SK-N-SH treated with all-trans-retinoic acid at 6 μM for 48 hours (cell line): ENCODE measurements around the gene SLC7A5.

Experiments
- ATAC-seq: fragments of 200-7000 bp; cut with Tn5 transposase; 3 replicates; pipeline ENCODE4 v1.9.1; 2020; ENCODE audit warnings: mild to moderate bottlenecking, moderate library complexity
- BACH2 ChIP-seq: fragments of 250-450 bp; sonication (Bioruptor Pico); IDR thresholded peaks from 2 replicates; pipeline ENCODE4 v1.9.0; 2021; ENCODE audit warnings: mild to moderate bottlenecking, borderline replicate concordance
- CSDC2 ChIP-seq: fragments of 250-450 bp; sonication (Bioruptor Pico); IDR thresholded peaks from 2 replicates; pipeline ENCODE4 v1.5.0; 2020; ENCODE audit warnings: mild to moderate bottlenecking, moderate library complexity
- ESRRG ChIP-seq: fragments of 250-450 bp; sonication (Bioruptor Pico); IDR thresholded peaks from 2 replicates; pipeline ENCODE4 v1.6.1; 2021; ENCODE audit warnings: mild to moderate bottlenecking
- GLIS3 ChIP-seq: fragments of 250-450 bp; sonication (Bioruptor Pico); IDR thresholded peaks from 2 replicates; pipeline ENCODE4 v1.5.0; 2020; ENCODE audit warnings: mild to moderate bottlenecking, moderate library complexity
- ISL1 ChIP-seq: fragments of 250-450 bp; sonication (Bioruptor Pico); IDR thresholded peaks from 2 replicates; pipeline ENCODE4 v2.1.2; 2022; ENCODE audit warnings: mild to moderate bottlenecking, moderate library complexity
- OSR1 ChIP-seq: fragments of 250-450 bp; sonication (Bioruptor Pico); IDR thresholded peaks from 2 replicates; pipeline ENCODE4 v1.8.0; 2022; ENCODE audit warnings: moderate library complexity, mild to moderate bottlenecking, inconsistent platforms
- PPARA ChIP-seq: fragments of 250-450 bp; sonication (Bioruptor Pico); IDR thresholded peaks from 2 replicates; pipeline ENCODE4 v1.5.0; 2020; ENCODE audit warnings: mild to moderate bottlenecking, borderline replicate concordance
- RARB ChIP-seq: fragments of 250-450 bp; sonication (Bioruptor Pico); IDR thresholded peaks from 2 replicates; pipeline ENCODE4 v1.8.0; 2021; ENCODE audit warnings: mild to moderate bottlenecking, moderate library complexity
- SNAI2 ChIP-seq: fragments of 250-450 bp; sonication (Bioruptor Pico); IDR thresholded peaks from 2 replicates; pipeline ENCODE4 v1.5.0; 2020; ENCODE audit warnings: mild to moderate bottlenecking, moderate library complexity
- TCF4 ChIP-seq: fragments of 250-450 bp; sonication (Bioruptor Pico); IDR thresholded peaks from 2 replicates; pipeline ENCODE4 v1.8.0; 2021; ENCODE audit warnings: mild to moderate bottlenecking, moderate library complexity, borderline replicate concordance
- TOX ChIP-seq: fragments of 250-450 bp; sonication (Bioruptor Pico); IDR thresholded peaks from 2 replicates; pipeline ENCODE4 v1.8.0; 2021; ENCODE audit warnings: mild to moderate bottlenecking, moderate library complexity, borderline replicate concordance
- ZC3H10 ChIP-seq: fragments of 250-450 bp; sonication (Bioruptor Pico); IDR thresholded peaks from 2 replicates; pipeline ENCODE4 v1.5.1; 2021; ENCODE audit warnings: mild to moderate bottlenecking, moderate library complexity
- ZFP30 ChIP-seq: fragments of 450-650 bp; formaldehyde crosslinking; IDR thresholded peaks from 2 replicates; pipeline ENCODE4 v1.5.0; 2022; ENCODE audit warnings: mild to moderate bottlenecking, moderate library complexity
- ZNF565 ChIP-seq: fragments of 450-650 bp; formaldehyde crosslinking; conservative IDR thresholded peaks from 2 replicates; pipeline ENCODE4 v1.5.0; 2020; ENCODE audit warnings: low read depth, mild to moderate bottlenecking, moderate library complexity
- ZNF8 ChIP-seq: fragments of 450-650 bp; formaldehyde crosslinking; IDR thresholded peaks from 2 replicates; pipeline ENCODE4 v1.5.0; 2020; ENCODE audit warnings: mild to moderate bottlenecking, moderate library complexity
- TF ChIP-seq, protein P1 (sequence below): fragments of 250-450 bp; sonication (Bioruptor Pico); IDR thresholded peaks from 2 replicates; pipeline ENCODE4 v1.8.0; 2020; ENCODE audit warnings: mild to moderate bottlenecking, moderate library complexity, borderline replicate concordance
- TF ChIP-seq, protein P2 (sequence below): fragments of 250-450 bp; sonication (Bioruptor Pico); IDR thresholded peaks from 2 replicates; pipeline ENCODE4 v1.5.1; 2020; ENCODE audit warnings: low read depth, mild to moderate bottlenecking, moderate library complexity
- TF ChIP-seq, protein P3 (sequence below): fragments of 250-450 bp; sonication (Bioruptor Pico); IDR thresholded peaks from 2 replicates; pipeline ENCODE4 v1.5.1; 2021; ENCODE audit warnings: mild to moderate bottlenecking, moderate library complexity
- TF ChIP-seq, protein P4 (sequence below): fragments of 250-450 bp; sonication (Bioruptor Pico); IDR thresholded peaks from 2 replicates; pipeline ENCODE4 v1.8.0; 2021; ENCODE audit warnings: low read depth, mild to moderate bottlenecking, moderate library complexity, borderline replicate concordance
- TF ChIP-seq, protein P5 (sequence below): fragments of 250-450 bp; sonication (Bioruptor Pico); IDR thresholded peaks from 2 replicates; pipeline ENCODE4 v1.5.0; 2020; ENCODE audit warnings: mild to moderate bottlenecking, moderate library complexity

SLC7A5 gene

DNA sequence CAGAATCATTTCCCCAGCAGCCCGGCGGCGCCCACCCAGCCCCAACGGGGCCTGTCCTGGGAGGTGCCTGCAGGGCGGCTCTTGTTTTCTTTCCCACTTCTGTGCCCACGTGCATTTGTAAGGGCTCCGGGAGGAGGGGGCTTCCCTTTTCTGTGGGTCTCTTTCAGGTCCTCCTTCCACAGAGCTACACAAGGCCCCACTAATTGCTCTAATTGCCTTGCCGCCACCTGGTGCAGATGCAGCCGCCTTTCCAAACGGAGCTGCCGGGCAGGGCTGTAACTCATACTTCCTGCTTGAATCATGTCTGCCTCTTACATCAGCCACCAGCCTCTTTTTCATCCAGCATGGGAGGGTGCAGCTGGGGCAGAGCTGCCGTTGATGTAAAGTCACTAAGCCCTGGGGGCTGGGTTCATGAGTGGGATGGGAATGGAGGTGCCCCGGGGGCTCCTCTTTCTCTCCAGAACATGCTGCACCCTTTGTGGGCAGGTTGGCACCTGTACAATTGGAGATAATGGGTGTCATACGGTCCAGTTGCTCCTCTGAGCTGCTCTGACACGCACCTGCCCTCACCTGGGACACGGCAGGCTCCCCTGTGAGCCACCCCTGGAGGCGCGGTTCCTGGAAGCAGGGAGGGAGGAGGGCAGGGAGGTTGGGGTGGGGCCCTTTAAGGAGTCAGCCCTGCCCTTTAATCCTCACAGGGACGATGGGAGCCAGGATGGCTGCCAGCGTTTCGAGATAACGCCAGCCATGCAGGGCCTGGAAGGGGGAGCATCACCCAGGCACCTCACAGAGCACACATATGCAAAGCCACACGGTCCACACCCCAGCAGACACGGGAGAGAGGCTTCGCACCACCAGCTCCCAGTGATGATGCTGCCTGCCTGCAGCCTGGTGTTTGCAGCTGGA lies 62.4 kb downstream of the SLC7A5 start (continued):
- TF ChIP-seq GLIS3 (no peak), ESRRG (CRISPR knock-in tag) (no peak), RARB (CRISPR knock-in tag) (no peak), TOX (no peak), PPARA (no peak), ZC3H10 (no peak), ZNF565 (CRISPR knock-in tag) (no peak), SNAI2 (CRISPR knock-in tag) (no peak)
- TF ChIP-seq, protein P1, sequence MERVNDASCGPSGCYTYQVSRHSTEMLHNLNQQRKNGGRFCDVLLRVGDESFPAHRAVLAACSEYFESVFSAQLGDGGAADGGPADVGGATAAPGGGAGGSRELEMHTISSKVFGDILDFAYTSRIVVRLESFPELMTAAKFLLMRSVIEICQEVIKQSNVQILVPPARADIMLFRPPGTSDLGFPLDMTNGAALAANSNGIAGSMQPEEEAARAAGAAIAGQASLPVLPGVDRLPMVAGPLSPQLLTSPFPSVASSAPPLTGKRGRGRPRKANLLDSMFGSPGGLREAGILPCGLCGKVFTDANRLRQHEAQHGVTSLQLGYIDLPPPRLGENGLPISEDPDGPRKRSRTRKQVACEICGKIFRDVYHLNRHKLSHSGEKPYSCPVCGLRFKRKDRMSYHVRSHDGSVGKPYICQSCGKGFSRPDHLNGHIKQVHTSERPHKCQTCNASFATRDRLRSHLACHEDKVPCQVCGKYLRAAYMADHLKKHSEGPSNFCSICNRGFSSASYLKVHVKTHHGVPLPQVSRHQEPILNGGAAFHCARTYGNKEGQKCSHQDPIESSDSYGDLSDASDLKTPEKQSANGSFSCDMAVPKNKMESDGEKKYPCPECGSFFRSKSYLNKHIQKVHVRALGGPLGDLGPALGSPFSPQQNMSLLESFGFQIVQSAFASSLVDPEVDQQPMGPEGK (CRISPR knock-in tag) = no peak

DNA sequence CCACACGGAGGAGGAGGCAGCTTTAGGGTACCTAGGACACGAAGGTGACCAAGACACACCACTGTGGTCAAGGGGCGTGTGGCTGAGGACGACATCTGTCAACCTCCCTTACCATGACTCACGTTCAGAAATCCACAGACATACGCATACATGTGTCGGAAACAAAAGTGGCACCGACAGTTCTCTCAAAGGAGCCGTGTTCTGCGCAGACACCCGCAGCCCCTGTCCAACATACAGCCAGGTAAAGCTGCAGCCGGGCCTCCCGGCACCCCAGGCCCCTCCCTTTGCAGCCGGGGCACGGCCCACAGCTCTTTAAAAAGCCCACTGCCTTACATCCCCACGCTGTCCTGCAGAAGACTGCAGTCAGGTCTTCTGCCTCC lies 63.1 kb downstream of the SLC7A5 start:
- no peak for TF ChIP-seq TCF4 (CRISPR knock-in tag)
- TF ChIP-seq, protein P2, sequence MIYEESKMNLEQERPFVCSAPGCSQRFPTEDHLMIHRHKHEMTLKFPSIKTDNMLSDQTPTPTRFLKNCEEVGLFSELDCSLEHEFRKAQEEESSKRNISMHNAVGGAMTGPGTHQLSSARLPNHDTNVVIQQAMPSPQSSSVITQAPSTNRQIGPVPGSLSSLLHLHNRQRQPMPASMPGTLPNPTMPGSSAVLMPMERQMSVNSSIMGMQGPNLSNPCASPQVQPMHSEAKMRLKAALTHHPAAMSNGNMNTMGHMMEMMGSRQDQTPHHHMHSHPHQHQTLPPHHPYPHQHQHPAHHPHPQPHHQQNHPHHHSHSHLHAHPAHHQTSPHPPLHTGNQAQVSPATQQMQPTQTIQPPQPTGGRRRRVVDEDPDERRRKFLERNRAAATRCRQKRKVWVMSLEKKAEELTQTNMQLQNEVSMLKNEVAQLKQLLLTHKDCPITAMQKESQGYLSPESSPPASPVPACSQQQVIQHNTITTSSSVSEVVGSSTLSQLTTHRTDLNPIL = no peak
- no peak for TF ChIP-seq OSR1
- TF ChIP-seq, protein P1 (CRISPR knock-in tag) = no peak
- no peak for TF ChIP-seq RARB (CRISPR knock-in tag)
- TF ChIP-seq CSDC2 = no peak
- no peak for TF ChIP-seq BACH2
- TF ChIP-seq SNAI2 (CRISPR knock-in tag) = no peak
- no peak for TF ChIP-seq ZC3H10
- TF ChIP-seq ESRRG (CRISPR knock-in tag) = no peak
- TF ChIP-seq PPARA = no peak
- TF ChIP-seq, protein P3, sequence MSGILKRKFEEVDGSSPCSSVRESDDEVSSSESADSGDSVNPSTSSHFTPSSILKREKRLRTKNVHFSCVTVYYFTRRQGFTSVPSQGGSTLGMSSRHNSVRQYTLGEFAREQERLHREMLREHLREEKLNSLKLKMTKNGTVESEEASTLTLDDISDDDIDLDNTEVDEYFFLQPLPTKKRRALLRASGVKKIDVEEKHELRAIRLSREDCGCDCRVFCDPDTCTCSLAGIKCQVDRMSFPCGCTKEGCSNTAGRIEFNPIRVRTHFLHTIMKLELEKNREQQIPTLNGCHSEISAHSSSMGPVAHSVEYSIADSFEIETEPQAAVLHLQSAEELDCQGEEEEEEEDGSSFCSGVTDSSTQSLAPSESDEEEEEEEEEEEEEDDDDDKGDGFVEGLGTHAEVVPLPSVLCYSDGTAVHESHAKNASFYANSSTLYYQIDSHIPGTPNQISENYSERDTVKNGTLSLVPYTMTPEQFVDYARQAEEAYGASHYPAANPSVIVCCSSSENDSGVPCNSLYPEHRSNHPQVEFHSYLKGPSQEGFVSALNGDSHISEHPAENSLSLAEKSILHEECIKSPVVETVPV (CRISPR knock-in tag) = no peak
- no peak for TF ChIP-seq ZFP30
- TF ChIP-seq ISL1 (CRISPR knock-in tag) = no peak
- no peak for TF ChIP-seq ZNF565 (CRISPR knock-in tag)
- no peak for TF ChIP-seq ZNF8 (CRISPR knock-in tag)
- TF ChIP-seq, protein P4, sequence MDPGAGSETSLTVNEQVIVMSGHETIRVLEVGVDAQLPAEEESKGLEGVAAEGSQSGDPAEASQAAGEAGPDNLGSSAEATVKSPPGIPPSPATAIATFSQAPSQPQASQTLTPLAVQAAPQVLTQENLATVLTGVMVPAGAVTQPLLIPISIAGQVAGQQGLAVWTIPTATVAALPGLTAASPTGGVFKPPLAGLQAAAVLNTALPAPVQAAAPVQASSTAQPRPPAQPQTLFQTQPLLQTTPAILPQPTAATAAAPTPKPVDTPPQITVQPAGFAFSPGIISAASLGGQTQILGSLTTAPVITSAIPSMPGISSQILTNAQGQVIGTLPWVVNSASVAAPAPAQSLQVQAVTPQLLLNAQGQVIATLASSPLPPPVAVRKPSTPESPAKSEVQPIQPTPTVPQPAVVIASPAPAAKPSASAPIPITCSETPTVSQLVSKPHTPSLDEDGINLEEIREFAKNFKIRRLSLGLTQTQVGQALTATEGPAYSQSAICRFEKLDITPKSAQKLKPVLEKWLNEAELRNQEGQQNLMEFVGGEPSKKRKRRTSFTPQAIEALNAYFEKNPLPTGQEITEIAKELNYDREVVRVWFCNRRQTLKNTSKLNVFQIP (CRISPR knock-in tag) = no peak
- TF ChIP-seq, protein P5, sequence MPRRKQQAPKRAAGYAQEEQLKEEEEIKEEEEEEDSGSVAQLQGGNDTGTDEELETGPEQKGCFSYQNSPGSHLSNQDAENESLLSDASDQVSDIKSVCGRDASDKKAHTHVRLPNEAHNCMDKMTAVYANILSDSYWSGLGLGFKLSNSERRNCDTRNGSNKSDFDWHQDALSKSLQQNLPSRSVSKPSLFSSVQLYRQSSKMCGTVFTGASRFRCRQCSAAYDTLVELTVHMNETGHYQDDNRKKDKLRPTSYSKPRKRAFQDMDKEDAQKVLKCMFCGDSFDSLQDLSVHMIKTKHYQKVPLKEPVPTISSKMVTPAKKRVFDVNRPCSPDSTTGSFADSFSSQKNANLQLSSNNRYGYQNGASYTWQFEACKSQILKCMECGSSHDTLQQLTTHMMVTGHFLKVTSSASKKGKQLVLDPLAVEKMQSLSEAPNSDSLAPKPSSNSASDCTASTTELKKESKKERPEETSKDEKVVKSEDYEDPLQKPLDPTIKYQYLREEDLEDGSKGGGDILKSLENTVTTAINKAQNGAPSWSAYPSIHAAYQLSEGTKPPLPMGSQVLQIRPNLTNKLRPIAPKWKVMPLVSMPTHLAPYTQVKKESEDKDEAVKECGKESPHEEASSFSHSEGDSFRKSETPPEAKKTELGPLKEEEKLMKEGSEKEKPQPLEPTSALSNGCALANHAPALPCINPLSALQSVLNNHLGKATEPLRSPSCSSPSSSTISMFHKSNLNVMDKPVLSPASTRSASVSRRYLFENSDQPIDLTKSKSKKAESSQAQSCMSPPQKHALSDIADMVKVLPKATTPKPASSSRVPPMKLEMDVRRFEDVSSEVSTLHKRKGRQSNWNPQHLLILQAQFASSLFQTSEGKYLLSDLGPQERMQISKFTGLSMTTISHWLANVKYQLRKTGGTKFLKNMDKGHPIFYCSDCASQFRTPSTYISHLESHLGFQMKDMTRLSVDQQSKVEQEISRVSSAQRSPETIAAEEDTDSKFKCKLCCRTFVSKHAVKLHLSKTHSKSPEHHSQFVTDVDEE (CRISPR knock-in tag) = no peak
- TF ChIP-seq, all 23 proteins: peak for 0
- no peak for ATAC-seq
